Glutamatergic neuron (in vitro differentiated cells): ENCODE data around the gene SERTM1. TPM values are rescaled to one million over a fixed set of nuclear protein-coding genes. Genes with fewer than 3 reads are reported as not detected.

Experiments
- DNase-seq: peaks from one replicate; pipeline ENCODE4 v3.0.0; 2022
- H3K27ac Mint-ChIP-seq: one replicate; pipeline ENCODE4 v1.8.0; 2020; ENCODE audit warnings: mild to moderate bottlenecking, mixed read lengths, inconsistent platforms; ENCODE audit not compliant: unreplicated experiment
- H3K27me3 Mint-ChIP-seq: one replicate; pipeline ENCODE4 v1.8.0; 2020; ENCODE audit warnings: mild to moderate bottlenecking, moderate library complexity, mixed read lengths, inconsistent platforms; ENCODE audit not compliant: unreplicated experiment
- H3K36me3 Mint-ChIP-seq: one replicate; pipeline ENCODE4 v1.8.0; 2020; ENCODE audit warnings: mild to moderate bottlenecking, mixed read lengths, inconsistent platforms; ENCODE audit not compliant: unreplicated experiment
- H3K4me1 Mint-ChIP-seq: one replicate; pipeline ENCODE4 v1.8.0; 2020; ENCODE audit warnings: mild to moderate bottlenecking, low read depth, mixed read lengths, inconsistent platforms; ENCODE audit not compliant: unreplicated experiment
- H3K4me3 Mint-ChIP-seq: one replicate; pipeline ENCODE4 v1.8.0; 2020; ENCODE audit warnings: mild to moderate bottlenecking, mixed read lengths, inconsistent platforms; ENCODE audit not compliant: unreplicated experiment
- H3K9me3 Mint-ChIP-seq: one replicate; pipeline ENCODE4 v1.8.0; 2020; ENCODE audit warnings: mild to moderate bottlenecking, moderate library complexity, mixed read lengths, inconsistent platforms; ENCODE audit not compliant: unreplicated experiment
- total RNA-seq: library from RNA; stranded (reverse); fragmentation: NEBNext Ultra II Directional; extraction: Animal tissue kit (Norgen Biotek cat#: 25700); gene quantifications from one replicate; pipeline ENCODE4 v1.2.1, GENCODE V29; 2021; ENCODE audit not compliant: unreplicated experiment
- TF ChIP-seq, protein P1 (sequence below): fragments of 200-600 bp; sonication (generic); IDR thresholded peaks from one replicate; pipeline ENCODE4 v1.5.0; 2021; ENCODE audit not compliant: partially characterized antibody, unreplicated experiment

The SERTM1 gene
- total RNA-seq, 1 donor from 2014 or later: 0.88 TPM

DNA sequence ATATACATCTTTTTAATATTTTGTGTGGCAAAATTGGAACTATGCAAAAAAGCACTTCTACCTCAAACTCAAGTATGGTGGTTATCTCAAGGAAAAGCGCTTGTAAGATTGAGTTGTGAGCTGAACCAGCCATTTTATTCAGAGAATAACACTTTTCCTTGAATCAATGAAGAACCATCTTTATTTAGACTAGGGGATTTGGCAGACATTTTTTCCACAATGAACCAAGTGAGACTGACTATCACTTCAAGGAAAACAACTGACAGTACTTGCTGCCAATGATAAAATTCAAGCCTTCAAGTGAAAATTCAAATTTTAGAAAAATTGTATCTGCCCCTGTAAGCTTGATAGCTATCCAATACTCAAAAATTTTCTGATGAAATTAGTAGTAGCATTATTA, 23.2 kb upstream of the SERTM1 start:
- Mint-ChIP-seq H3K36me3 (no peaks in the 10 kb centered on the region), H3K27me3 (no peaks in the 10 kb centered on the region), H3K4me3 (no peak overlapping the region), H3K27ac (no peak overlapping the region), H3K9me3 (no peaks in the 10 kb centered on the region), H3K4me1 (no peaks in the 10 kb centered on the region)
- TF ChIP-seq, protein P1, sequence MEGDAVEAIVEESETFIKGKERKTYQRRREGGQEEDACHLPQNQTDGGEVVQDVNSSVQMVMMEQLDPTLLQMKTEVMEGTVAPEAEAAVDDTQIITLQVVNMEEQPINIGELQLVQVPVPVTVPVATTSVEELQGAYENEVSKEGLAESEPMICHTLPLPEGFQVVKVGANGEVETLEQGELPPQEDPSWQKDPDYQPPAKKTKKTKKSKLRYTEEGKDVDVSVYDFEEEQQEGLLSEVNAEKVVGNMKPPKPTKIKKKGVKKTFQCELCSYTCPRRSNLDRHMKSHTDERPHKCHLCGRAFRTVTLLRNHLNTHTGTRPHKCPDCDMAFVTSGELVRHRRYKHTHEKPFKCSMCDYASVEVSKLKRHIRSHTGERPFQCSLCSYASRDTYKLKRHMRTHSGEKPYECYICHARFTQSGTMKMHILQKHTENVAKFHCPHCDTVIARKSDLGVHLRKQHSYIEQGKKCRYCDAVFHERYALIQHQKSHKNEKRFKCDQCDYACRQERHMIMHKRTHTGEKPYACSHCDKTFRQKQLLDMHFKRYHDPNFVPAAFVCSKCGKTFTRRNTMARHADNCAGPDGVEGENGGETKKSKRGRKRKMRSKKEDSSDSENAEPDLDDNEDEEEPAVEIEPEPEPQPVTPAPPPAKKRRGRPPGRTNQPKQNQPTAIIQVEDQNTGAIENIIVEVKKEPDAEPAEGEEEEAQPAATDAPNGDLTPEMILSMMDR: no peak
- DNase-seq: no peak

DNA sequence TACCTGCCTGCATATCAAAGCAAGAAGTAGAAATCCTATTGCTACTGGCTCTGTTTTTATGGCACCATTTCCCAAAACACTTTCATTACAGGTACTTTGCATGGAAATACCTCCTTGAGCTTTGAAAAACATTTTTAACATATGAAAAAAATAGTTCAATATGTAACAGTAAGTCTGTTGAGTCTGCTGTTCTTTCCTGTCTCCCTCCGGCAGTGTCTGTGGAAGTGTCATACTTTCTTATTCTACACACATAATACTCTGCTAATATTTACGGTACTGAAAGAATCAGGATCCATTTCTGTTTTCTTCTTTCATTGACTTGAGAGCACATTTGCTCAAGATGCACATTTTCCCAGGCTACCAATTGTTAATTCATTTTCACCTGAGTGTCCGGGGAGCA, 8.2 kb upstream of the SERTM1 start:
- DNase-seq: no peak
- Mint-ChIP-seq H3K27ac (no peak overlapping the region), H3K9me3 (no peaks in the 10 kb centered on the region), H3K27me3 (peaks cover 5% of the 10 kb centered on the region), H3K4me1 (no peaks in the 10 kb centered on the region), H3K4me3 (no peak overlapping the region), H3K36me3 (no peaks in the 10 kb centered on the region)
- TF ChIP-seq, protein P1: no peak

DNA sequence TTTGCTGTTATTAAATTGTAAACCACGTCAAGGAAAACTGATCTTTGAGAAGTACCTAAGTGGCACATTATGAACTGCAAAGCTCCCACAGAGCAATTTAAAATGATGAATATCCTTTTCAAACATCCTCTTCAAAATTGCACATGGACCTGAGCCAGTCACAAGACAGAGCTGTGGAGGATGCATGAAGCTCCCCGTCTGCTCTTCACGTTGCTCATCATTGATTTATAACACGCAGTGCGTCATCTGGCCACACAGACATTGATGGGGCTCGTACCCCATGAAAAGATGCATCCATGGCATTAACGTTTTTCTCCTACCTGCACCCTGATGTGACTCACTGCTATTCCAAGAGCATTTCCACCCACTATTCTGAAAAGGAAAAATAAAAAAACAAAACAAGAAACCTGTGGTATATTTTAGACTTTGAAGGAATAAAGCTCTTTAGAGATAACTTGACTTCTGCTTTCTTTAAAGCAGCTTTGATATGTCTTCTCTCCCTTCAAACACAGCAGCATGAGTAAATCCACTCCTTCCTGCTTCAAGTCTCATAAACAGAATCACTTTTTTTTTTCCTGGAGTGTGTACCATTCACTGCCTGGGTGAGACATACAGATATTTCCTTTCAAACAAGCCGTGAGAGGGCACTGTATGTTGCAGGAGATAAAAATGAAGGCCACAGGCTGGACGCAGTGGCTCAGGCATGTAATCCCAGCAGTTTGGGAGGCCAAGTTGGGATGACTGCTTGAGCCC, 7.2 kb upstream of the SERTM1 start:
- Mint-ChIP-seq H3K4me3 (no peak overlapping the region), H3K27ac (no peak overlapping the region), H3K4me1 (no peaks in the 10 kb centered on the region), H3K27me3 (peaks cover 5% of the 10 kb centered on the region), H3K9me3 (no peaks in the 10 kb centered on the region), H3K36me3 (no peaks in the 10 kb centered on the region)
- TF ChIP-seq, protein P1: no peak
- no peak for DNase-seq

DNA sequence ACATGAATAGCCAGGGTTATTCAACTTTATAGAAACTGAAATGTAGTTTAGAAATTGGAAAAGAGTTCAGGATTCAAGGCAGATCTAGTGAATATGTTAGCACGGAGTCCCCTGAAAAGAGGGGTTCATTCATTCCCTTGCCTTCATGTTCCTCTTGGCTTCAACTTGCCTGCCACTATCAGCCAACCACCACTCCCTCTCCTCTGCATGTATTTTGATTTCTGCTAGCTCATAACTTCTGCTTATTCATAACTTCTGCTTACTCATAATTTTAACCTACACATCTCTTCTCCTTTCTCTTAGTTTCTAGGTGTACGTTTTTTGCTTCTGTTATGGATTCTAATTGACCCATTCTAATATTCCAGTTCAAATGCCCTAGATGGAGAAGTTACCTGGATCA, 5.5 kb upstream of the SERTM1 start:
- H3K27me3 Mint-ChIP-seq: peaks cover 5% of the 10 kb centered on the region
- H3K4me3 Mint-ChIP-seq: no peak overlapping the region
- H3K9me3 Mint-ChIP-seq: peaks cover 2% of the 10 kb centered on the region
- DNase-seq: no peak
- H3K4me1 Mint-ChIP-seq: peaks cover under 1% of the 10 kb centered on the region
- TF ChIP-seq, protein P1: no peak
- H3K27ac Mint-ChIP-seq: no peak overlapping the region
- no peaks in the 10 kb centered on the region for H3K36me3 Mint-ChIP-seq

DNA sequence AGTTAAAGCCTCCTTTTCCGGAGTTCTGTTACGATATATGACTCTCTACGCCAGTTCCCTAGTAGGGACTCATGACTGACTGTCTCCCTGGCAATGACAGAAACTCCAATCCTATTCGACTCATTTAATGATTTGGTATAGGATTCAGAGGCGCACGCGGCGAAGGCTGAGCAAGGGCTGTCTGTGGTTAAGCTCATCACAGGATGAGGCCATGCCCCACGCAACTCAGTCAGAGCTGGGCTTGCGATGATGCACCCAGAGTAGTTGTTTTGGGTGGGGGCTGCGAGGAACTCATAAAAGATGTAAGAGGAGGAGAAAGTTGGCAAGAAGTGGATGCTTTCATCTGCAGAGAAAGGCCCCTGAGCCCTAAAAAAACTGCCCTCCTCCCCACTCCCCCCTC, 468 bp upstream of the SERTM1 start:
- Mint-ChIP-seq H3K4me3 (peak overlapping the region; percentile 89), H3K9me3 (peaks cover 2% of the 10 kb centered on the region), H3K27ac (no peak overlapping the region), H3K27me3 (peaks cover 11% of the 10 kb centered on the region), H3K36me3 (no peaks in the 10 kb centered on the region), H3K4me1 (peaks cover 9% of the 10 kb centered on the region)
- DNase-seq: no peak
- TF ChIP-seq, protein P1: no peak
